GM19452 (cell line): ENCODE data around the gene STK38.
"Not testable (repeated sequence)": the region's sequence is repeated elsewhere in the genome, so short reads cannot be mapped to it uniquely, and the experiment has no call there.

ENCODE experiments used
- ATAC-seq: cut with Tn5 transposase; IDR thresholded peaks from one replicate; pipeline ENCODE4 v1.9.1; 2021; ENCODE audit not compliant: unreplicated experiment

Gene STK38

GRCh38 chr6:36546920-36547645, at the start of gene STK38:
Gene STK38 (minus strand): TSS chr6:36547479. CDS start chr6:36540202, 7,277 bp downstream.
- peak; percentile 77 for ATAC-seq

- no peak for ATAC-seq
These were observed 49.1 kb upstream of the STK38 start for GRCh38 chr6:36596356-36596755.

GRCh38 chr6:36594816-36595643, 47.8 kb upstream of the STK38 start:
- no peak for ATAC-seq

GRCh38 chr6:36594029-36594815, 46.9 kb upstream of the STK38 start, which contains the start of gene SRSF3:
Gene SRSF3 (plus strand): TSS chr6:36594362. CDS start chr6:36596763, 2,401 bp downstream.
- peak; percentile 85 for ATAC-seq

GRCh38 chr6:36593569-36594028, 46.3 kb upstream of the STK38 start:
- peak; percentile 18 for ATAC-seq

- ATAC-seq = peak; percentile 47
These were observed 45.0 kb upstream of the STK38 start for GRCh38 chr6:36592221-36592655.

- no peak for ATAC-seq
These were observed 43.0 kb upstream of the STK38 start for GRCh38 chr6:36590237-36590636.

GRCh38 chr6:36589025-36589400, 41.7 kb upstream of the STK38 start:
- not testable (repeated sequence) for ATAC-seq

- no peak for ATAC-seq
These were observed 39.3 kb upstream of the STK38 start for GRCh38 chr6:36586606-36587005.

- no peak for ATAC-seq
These were observed 34.4 kb upstream of the STK38 start for GRCh38 chr6:36581716-36582115.

- ATAC-seq = no peak
These were observed 32.9 kb upstream of the STK38 start for GRCh38 chr6:36580184-36580526.

GRCh38 chr6:36578431-36578830, 31.2 kb upstream of the STK38 start:
- ATAC-seq = no peak

GRCh38 chr6:36578030-36578429, 30.8 kb upstream of the STK38 start:
- no peak for ATAC-seq

GRCh38 chr6:36577301-36577700, 30.0 kb upstream of the STK38 start:
- ATAC-seq = no peak

- no peak for ATAC-seq
These were observed 29.3 kb upstream of the STK38 start for GRCh38 chr6:36576578-36576977.

GRCh38 chr6:36574679-36575078, 27.4 kb upstream of the STK38 start:
- no peak for ATAC-seq

GRCh38 chr6:36572353-36573311, 25.4 kb upstream of the STK38 start:
- ATAC-seq = not testable (repeated sequence)

- ATAC-seq = no peak
These were observed 24.1 kb upstream of the STK38 start for GRCh38 chr6:36571122-36572043.

GRCh38 chr6:36570264-36570663, 23.0 kb upstream of the STK38 start:
- no peak for ATAC-seq
